GM23338 (cell line): ENCODE results near the gene HHAT.

ENCODE experiments used
- EZH2 ChIP-seq: fragments of 200-600 bp; sonication (generic); IDR thresholded peaks from one replicate; pipeline ENCODE4 v1.8.0; 2017; ENCODE audit warnings: antibody characterized with exemption, mild to moderate bottlenecking, low read depth; ENCODE audit not compliant: unreplicated experiment
- EZH2phosphoT487 ChIP-seq: fragments of 200-600 bp; sonication (generic); IDR thresholded peaks from one replicate; pipeline ENCODE4 v1.8.1; 2018; ENCODE audit warnings: antibody characterized with exemption; ENCODE audit not compliant: unreplicated experiment
- POLR2AphosphoS5 ChIP-seq: IDR thresholded peaks from 2 replicates; pipeline ENCODE4 v1.6.1; 2016; ENCODE audit warnings: antibody characterized with exemption, low read depth
- TF ChIP-seq, protein P1 (sequence below), 2 experiments: fragments of 200-600 bp in 1 of 2; sonication (generic) in 1 of 2; conservative IDR thresholded peaks; 2 replicates each; pipeline versions ENCODE4 v1.5.1 to v1.6.1; 2016 to 2017; ENCODE audit warnings: antibody characterized with exemption in 2 of 2, low read depth in 2 of 2, mild to moderate bottlenecking in 2 of 2, moderate library complexity in 1 of 2
- TF ChIP-seq, protein P2 (sequence below): IDR thresholded peaks from one replicate; pipeline ENCODE4 v1.6.1; 2018; ENCODE audit warnings: antibody characterized with exemption; ENCODE audit not compliant: unreplicated experiment

- no peak for TF ChIP-seq POLR2AphosphoS5
- no peak for TF ChIP-seq EZH2
- TF ChIP-seq, protein P1, sequence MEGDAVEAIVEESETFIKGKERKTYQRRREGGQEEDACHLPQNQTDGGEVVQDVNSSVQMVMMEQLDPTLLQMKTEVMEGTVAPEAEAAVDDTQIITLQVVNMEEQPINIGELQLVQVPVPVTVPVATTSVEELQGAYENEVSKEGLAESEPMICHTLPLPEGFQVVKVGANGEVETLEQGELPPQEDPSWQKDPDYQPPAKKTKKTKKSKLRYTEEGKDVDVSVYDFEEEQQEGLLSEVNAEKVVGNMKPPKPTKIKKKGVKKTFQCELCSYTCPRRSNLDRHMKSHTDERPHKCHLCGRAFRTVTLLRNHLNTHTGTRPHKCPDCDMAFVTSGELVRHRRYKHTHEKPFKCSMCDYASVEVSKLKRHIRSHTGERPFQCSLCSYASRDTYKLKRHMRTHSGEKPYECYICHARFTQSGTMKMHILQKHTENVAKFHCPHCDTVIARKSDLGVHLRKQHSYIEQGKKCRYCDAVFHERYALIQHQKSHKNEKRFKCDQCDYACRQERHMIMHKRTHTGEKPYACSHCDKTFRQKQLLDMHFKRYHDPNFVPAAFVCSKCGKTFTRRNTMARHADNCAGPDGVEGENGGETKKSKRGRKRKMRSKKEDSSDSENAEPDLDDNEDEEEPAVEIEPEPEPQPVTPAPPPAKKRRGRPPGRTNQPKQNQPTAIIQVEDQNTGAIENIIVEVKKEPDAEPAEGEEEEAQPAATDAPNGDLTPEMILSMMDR (conservative IDR thresholded peaks at IDR 0.05; ENCODE audit: low read depth in 2 of 2): no peak
- TF ChIP-seq, protein P2, sequence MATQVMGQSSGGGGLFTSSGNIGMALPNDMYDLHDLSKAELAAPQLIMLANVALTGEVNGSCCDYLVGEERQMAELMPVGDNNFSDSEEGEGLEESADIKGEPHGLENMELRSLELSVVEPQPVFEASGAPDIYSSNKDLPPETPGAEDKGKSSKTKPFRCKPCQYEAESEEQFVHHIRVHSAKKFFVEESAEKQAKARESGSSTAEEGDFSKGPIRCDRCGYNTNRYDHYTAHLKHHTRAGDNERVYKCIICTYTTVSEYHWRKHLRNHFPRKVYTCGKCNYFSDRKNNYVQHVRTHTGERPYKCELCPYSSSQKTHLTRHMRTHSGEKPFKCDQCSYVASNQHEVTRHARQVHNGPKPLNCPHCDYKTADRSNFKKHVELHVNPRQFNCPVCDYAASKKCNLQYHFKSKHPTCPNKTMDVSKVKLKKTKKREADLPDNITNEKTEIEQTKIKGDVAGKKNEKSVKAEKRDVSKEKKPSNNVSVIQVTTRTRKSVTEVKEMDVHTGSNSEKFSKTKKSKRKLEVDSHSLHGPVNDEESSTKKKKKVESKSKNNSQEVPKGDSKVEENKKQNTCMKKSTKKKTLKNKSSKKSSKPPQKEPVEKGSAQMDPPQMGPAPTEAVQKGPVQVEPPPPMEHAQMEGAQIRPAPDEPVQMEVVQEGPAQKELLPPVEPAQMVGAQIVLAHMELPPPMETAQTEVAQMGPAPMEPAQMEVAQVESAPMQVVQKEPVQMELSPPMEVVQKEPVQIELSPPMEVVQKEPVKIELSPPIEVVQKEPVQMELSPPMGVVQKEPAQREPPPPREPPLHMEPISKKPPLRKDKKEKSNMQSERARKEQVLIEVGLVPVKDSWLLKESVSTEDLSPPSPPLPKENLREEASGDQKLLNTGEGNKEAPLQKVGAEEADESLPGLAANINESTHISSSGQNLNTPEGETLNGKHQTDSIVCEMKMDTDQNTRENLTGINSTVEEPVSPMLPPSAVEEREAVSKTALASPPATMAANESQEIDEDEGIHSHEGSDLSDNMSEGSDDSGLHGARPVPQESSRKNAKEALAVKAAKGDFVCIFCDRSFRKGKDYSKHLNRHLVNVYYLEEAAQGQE: no peak
- no peak for TF ChIP-seq EZH2phosphoT487
Measured at GRCh38 chr1:210413951-210414350, 85.2 kb downstream of the HHAT start.
